HepG2 (cell line): ENCODE results near the gene AHR. TPM values are rescaled to one million over a fixed set of nuclear protein-coding genes. Genes with fewer than 3 reads are reported as not detected.
A peak's percentile ranks its signal among the peaks of the same experiment; 100 is the strongest.

ENCODE experiments used
- CBX1 ChIP-seq: IDR thresholded peaks from one replicate; pipeline ENCODE4 v1.6.1; 2016; ENCODE audit warnings: antibody characterized with exemption, low read depth
- CCAR2 ChIP-seq: fragments of 200-400 bp; formaldehyde crosslinking; optimal IDR thresholded peaks from 2 replicates; pipeline ENCODE3; 2018; ENCODE audit warnings: low read depth, mild to moderate bottlenecking, low read length, moderate library complexity
- DMAP1 ChIP-seq: IDR thresholded peaks from 2 replicates; pipeline ENCODE4 v1.6.1; 2016
- ELF1 ChIP-seq: sonication (generic); formaldehyde crosslinking; IDR thresholded peaks from 2 replicates; pipeline ENCODE4 v1.4.0; 2020; ENCODE audit warnings: missing genetic modification reagents
- GATAD2A ChIP-seq: IDR thresholded peaks from 2 replicates; pipeline ENCODE4 v1.6.1; 2016
- GFI1 ChIP-seq: sonication (generic); formaldehyde crosslinking; IDR thresholded peaks from 2 replicates; pipeline ENCODE4 v1.5.0; 2020; ENCODE audit warnings: missing genetic modification reagents, mild to moderate bottlenecking, borderline replicate concordance
- HNRNPUL1 ChIP-seq: fragments of 200-400 bp; formaldehyde crosslinking; IDR thresholded peaks from 2 replicates; pipeline ENCODE4 v1.6.1; 2017; ENCODE audit warnings: low read depth, mild to moderate bottlenecking, low read length, moderate library complexity
- KAT7 ChIP-seq: IDR thresholded peaks from 2 replicates; pipeline ENCODE4 v1.6.1; 2018; ENCODE audit warnings: borderline replicate concordance, missing compliant biosample characterization
- MBNL3 ChIP-seq: fragments of 250-450 bp; sonication (Bioruptor Pico); conservative IDR thresholded peaks from 2 replicates; pipeline ENCODE4 v1.8.0; 2022; ENCODE audit warnings: mild to moderate bottlenecking, inconsistent platforms
- MEIS1 ChIP-seq: sonication (generic); formaldehyde crosslinking; IDR thresholded peaks from 2 replicates; pipeline ENCODE4 v1.9.0; 2021; ENCODE audit warnings: mild to moderate bottlenecking, missing genetic modification reagents, moderate library complexity, borderline replicate concordance
- MXD4 ChIP-seq: IDR thresholded peaks from 2 replicates; pipeline ENCODE4 v1.6.1; 2016; ENCODE audit warnings: mild to moderate bottlenecking, missing biosample characterization, missing genetic modification reagents
- NFIC ChIP-seq: IDR thresholded peaks from 2 replicates; pipeline ENCODE4 v1.6.1; 2012; ENCODE audit warnings: mild to moderate bottlenecking, low read length, inconsistent platforms
- NFKBIZ ChIP-seq: IDR thresholded peaks from 2 replicates; pipeline ENCODE4 v1.6.1; 2018; ENCODE audit warnings: missing genetic modification reagents, missing compliant biosample characterization
- RELA ChIP-seq: sonication (generic); formaldehyde crosslinking; IDR thresholded peaks from 2 replicates; pipeline ENCODE4 v1.4.0; 2020; ENCODE audit warnings: missing genetic modification reagents
- SALL1 ChIP-seq: sonication (generic); formaldehyde crosslinking; IDR thresholded peaks from 2 replicates; pipeline ENCODE4 v1.8.0; 2022; ENCODE audit warnings: mild to moderate bottlenecking, missing genetic modification reagents
- SUZ12 ChIP-seq: fragments of 150-350 bp; IDR thresholded peaks from 2 replicates; pipeline ENCODE4 v1.6.1; 2014; ENCODE audit warnings: low read depth, low read length
- TAF1 ChIP-seq: sonication (generic); formaldehyde crosslinking; IDR thresholded peaks from 2 replicates; pipeline ENCODE4 v1.4.0; 2020; ENCODE audit warnings: missing genetic modification reagents
- ZBTB38 ChIP-seq: sonication (generic); formaldehyde crosslinking; IDR thresholded peaks from 2 replicates; pipeline ENCODE4 v1.5.1; 2020; ENCODE audit warnings: mild to moderate bottlenecking, missing genetic modification reagents
- ZIK1 ChIP-seq: sonication (generic); formaldehyde crosslinking; IDR thresholded peaks from 2 replicates; pipeline ENCODE4 v1.5.0; 2020; ENCODE audit warnings: mild to moderate bottlenecking, low read depth, missing genetic modification reagents, borderline replicate concordance
- ZNF207 ChIP-seq: fragments of 450-650 bp; IDR thresholded peaks from 2 replicates; pipeline ENCODE4 v1.6.1; 2016; ENCODE audit warnings: antibody characterized with exemption, borderline replicate concordance
- ZNF337 ChIP-seq: sonication (generic); formaldehyde crosslinking; IDR thresholded peaks from 2 replicates; pipeline ENCODE4 v1.5.1; 2020; ENCODE audit warnings: missing genetic modification reagents, low read depth, mild to moderate bottlenecking, borderline replicate concordance
- polyA plus RNA-seq, 8 experiments: library from polyadenylated mRNA; depleted of rRNA in 3 of 8; stranded (reverse) in 7 of 8; unstranded in 1 of 8; fragments of >200 nt; fragmentation: Illumina TruSeq in 4 of 8; extraction: Trizol in 4 of 8; gene quantifications; 2 replicates each; pipeline versions ENCODE4 v1.2.1 to v1.2.3, GENCODE V29; 2011 to 2016; ENCODE audit warnings: low read depth in 4 of 8, missing spikeins in 1 of 8, mixed read lengths in 1 of 8; ENCODE audit not compliant: insufficient read depth in 1 of 8
- total RNA-seq, 5 experiments: library from RNA; depleted of rRNA; stranded (reverse); fragments of >200 nt; fragmentation: Illumina TruSeq; extraction: Trizol; gene quantifications; 2 replicates each; pipeline ENCODE4 v1.2.3, GENCODE V29; 2016; ENCODE audit warnings: low read depth in 1 of 5
- TF ChIP-seq, protein P1 (sequence below): sonication (generic); formaldehyde crosslinking; conservative IDR thresholded peaks from 2 replicates; pipeline ENCODE4 v1.5.0; 2020; ENCODE audit warnings: missing genetic modification reagents
- TF ChIP-seq, protein P2 (sequence below): sonication (generic); formaldehyde crosslinking; IDR thresholded peaks from 2 replicates; pipeline ENCODE4 v1.4.0; 2020; ENCODE audit warnings: mild to moderate bottlenecking, missing genetic modification reagents
- TF ChIP-seq, protein P3 (sequence below): sonication (generic); formaldehyde crosslinking; IDR thresholded peaks from 2 replicates; pipeline ENCODE4 v1.4.0; 2020; ENCODE audit warnings: missing genetic modification reagents
- TF ChIP-seq, protein P4 (sequence below): sonication (generic); formaldehyde crosslinking; IDR thresholded peaks from 2 replicates; pipeline ENCODE4 v1.5.0; 2020; ENCODE audit warnings: missing genetic modification reagents
- TF ChIP-seq, protein P5 (sequence below): sonication (generic); formaldehyde crosslinking; IDR thresholded peaks from 2 replicates; pipeline ENCODE4 v1.9.0; 2021; ENCODE audit warnings: missing genetic modification reagents, borderline replicate concordance

AHR gene
- total and polyA plus RNA-seq, 2 of the 13 experiments (the other 11 are each of a cell fraction or from before 2014, with no cell fraction given): 9.0 to 31.3 TPM

DNA sequence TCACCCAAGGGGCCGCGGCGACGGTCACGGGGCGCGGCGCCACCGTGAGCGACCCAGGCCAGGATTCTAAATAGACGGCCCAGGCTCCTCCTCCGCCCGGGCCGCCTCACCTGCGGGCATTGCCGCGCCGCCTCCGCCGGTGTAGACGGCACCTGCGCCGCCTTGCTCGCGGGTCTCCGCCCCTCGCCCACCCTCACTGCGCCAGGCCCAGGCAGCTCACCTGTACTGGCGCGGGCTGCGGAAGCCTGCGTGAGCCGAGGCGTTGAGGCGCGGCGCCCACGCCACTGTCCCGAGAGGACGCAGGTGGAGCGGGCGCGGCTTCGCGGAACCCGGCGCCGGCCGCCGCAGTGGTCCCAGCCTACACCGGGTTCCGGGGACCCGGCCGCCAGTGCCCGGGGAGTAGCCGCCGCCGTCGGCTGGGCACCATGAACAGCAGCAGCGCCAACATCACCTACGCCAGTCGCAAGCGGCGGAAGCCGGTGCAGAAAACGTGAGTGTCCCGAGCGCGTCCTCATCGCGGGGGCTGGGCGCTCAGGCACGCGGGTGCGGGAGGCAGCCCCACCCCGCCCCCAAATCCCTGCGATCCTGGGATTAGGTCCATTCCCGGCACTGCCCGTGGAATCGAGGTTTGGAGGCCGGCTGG, 509 bp downstream of the AHR start (continued):
- TF ChIP-seq, protein P1, sequence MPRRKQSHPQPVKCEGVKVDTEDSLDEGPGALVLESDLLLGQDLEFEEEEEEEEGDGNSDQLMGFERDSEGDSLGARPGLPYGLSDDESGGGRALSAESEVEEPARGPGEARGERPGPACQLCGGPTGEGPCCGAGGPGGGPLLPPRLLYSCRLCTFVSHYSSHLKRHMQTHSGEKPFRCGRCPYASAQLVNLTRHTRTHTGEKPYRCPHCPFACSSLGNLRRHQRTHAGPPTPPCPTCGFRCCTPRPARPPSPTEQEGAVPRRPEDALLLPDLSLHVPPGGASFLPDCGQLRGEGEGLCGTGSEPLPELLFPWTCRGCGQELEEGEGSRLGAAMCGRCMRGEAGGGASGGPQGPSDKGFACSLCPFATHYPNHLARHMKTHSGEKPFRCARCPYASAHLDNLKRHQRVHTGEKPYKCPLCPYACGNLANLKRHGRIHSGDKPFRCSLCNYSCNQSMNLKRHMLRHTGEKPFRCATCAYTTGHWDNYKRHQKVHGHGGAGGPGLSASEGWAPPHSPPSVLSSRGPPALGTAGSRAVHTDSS: no peak
- TF ChIP-seq NFKBIZ (no peak), ZNF337 (CRISPR knock-in tag) (no peak), GATAD2A (no peak), CCAR2 (no peak), GFI1 (CRISPR knock-in tag) (no peak), NFIC (no peak), TAF1 (CRISPR knock-in tag) (peak; percentile 43), RELA (no peak), CBX1 (no peak), SUZ12 (no peak), ELF1 (CRISPR knock-in tag) (no peak), DMAP1 (CRISPR knock-in tag) (no peak), MBNL3 (CRISPR knock-in tag) (no peak), SALL1 (peak; percentile 16; the same call in 1 of the 2 replicates), MEIS1 (no peak), KAT7 (no peak; the same call in none of the 2 replicates), ZNF207 (no peak), HNRNPUL1 (no peak), ZIK1 (no peak; the same call in 1 of the 2 replicates), MXD4 (CRISPR knock-in tag) (no peak), ZBTB38 (CRISPR knock-in tag) (no peak)
- TF ChIP-seq, protein P2, sequence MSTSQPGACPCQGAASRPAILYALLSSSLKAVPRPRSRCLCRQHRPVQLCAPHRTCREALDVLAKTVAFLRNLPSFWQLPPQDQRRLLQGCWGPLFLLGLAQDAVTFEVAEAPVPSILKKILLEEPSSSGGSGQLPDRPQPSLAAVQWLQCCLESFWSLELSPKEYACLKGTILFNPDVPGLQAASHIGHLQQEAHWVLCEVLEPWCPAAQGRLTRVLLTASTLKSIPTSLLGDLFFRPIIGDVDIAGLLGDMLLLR (CRISPR knock-in tag): no peak
- TF ChIP-seq, protein P3, sequence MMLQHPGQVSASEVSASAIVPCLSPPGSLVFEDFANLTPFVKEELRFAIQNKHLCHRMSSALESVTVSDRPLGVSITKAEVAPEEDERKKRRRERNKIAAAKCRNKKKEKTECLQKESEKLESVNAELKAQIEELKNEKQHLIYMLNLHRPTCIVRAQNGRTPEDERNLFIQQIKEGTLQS: no peak
- TF ChIP-seq, protein P4, sequence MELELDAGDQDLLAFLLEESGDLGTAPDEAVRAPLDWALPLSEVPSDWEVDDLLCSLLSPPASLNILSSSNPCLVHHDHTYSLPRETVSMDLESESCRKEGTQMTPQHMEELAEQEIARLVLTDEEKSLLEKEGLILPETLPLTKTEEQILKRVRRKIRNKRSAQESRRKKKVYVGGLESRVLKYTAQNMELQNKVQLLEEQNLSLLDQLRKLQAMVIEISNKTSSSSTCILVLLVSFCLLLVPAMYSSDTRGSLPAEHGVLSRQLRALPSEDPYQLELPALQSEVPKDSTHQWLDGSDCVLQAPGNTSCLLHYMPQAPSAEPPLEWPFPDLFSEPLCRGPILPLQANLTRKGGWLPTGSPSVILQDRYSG (CRISPR knock-in tag): peak; percentile 3; the same call in 1 of the 2 replicates
- TF ChIP-seq, protein P5, sequence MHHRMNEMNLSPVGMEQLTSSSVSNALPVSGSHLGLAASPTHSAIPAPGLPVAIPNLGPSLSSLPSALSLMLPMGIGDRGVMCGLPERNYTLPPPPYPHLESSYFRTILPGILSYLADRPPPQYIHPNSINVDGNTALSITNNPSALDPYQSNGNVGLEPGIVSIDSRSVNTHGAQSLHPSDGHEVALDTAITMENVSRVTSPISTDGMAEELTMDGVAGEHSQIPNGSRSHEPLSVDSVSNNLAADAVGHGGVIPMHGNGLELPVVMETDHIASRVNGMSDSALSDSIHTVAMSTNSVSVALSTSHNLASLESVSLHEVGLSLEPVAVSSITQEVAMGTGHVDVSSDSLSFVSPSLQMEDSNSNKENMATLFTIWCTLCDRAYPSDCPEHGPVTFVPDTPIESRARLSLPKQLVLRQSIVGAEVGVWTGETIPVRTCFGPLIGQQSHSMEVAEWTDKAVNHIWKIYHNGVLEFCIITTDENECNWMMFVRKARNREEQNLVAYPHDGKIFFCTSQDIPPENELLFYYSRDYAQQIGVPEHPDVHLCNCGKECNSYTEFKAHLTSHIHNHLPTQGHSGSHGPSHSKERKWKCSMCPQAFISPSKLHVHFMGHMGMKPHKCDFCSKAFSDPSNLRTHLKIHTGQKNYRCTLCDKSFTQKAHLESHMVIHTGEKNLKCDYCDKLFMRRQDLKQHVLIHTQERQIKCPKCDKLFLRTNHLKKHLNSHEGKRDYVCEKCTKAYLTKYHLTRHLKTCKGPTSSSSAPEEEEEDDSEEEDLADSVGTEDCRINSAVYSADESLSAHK (CRISPR knock-in tag): no peak
